HG03159 (cell line): ENCODE measurements around the gene BLM.
A peak's percentile ranks its signal among the peaks of the same experiment; 100 is the strongest.

Experiments
- ATAC-seq: cut with Tn5 transposase; IDR thresholded peaks from one replicate; pipeline ENCODE4 v1.9.1; 2021; ENCODE audit warnings: mild to moderate bottlenecking, moderate library complexity; ENCODE audit not compliant: unreplicated experiment

The BLM gene

DNA sequence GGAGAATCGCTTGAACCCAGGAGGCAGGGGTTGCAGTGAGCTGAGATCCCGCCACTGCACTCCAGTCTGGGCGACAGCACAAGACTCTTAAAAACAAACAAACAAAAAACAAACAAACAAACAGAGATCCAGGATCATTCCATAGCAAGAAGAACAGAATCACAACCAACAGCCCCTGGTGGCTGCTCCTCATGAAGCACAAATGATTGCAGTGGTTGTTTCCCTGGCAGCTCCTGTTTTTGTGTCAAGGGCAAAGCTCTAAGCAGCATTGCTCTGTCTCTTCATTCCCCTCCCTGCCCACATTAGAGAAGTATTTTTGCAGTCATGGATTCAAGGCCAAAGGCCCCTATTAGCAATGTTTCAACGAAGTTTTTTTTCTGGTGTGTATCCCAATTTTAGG is 25.8 kb upstream of the BLM start:
- no peak for ATAC-seq

DNA sequence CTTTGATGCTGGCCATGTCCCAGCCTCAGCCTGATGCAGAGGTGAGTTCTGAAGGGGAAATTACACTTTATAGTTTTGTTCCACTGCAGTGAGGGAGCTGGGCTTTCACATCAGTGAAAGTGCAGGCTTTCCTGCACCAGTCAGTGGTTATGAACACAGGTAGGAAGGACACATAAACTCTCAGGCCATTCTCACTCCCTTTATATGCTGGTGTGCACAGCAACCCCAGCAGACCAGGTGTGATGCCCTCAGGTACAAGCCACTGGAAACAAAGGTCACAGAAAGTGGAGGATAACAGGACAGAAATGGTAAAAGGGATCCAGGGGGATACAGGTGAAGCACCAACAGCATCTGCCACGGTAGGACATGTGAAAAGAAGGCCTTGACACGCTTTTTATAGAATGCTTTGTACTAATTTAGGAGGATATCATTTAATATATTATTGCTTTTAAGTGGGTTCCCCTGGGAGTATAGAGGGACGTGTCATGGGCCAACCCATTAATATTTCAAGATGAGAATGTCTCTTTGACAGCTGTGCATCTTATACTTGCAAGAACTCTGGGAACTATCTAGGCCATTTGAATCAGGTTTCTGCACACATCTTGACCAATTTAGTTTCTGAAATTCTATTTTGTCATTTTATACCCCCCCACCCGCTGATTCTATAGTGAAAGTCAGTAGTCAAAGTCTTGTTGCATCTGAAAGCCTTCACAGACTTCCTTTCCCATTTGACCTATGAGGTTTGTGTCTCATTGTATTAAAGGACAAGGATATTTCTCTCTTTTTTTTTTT is 25.0 kb upstream of the BLM start:
- peak; percentile 69 for ATAC-seq

GRCh38 chr15:90694987-90695386 is 22.2 kb upstream of the BLM start:
- no peak for ATAC-seq

DNA sequence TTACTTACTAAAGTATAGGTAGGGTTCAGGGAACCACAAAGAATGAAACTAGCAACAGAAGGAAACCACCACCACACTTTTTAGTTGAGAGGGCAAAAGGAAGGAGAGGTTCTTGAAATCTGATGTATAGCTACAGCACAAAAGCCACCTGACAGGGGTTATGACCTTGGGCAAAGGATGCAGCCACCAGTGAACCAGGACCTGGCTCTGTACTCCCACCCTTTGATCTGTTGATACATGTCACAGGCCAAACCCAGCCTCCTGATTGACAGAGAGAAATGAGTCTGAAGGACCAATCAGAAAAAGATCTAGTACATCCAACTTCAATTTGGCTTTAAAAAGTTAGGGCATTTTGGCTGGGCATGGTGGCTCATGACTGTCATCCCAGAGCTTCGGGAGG is 20.0 kb upstream of the BLM start:
- no peak for ATAC-seq

- no peak for ATAC-seq
These were observed 18.5 kb upstream of the BLM start for GRCh38 chr15:90698629-90699028.

DNA sequence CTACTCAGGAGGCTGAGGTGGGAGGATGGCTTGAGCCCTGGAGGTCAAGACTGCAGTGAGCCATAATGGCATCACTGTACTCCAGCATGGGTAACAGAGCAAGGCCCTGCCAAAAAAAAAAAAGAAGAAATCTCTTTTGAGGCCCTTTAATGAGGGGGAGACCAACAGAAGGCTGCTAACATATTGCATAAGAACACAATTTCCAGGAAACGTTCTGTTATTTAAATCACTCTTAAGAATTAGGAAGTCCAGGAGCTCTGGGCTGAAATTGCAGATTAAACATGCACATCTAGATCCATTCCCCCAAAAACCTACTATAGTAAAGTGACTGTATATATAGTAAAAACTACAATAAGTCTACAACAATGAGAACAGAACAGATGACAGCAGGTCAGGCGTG is 16.1 kb upstream of the BLM start:
- no peak for ATAC-seq

GRCh38 chr15:90701880-90702630 is 15.1 kb upstream of the BLM start:
- ATAC-seq: no peak

DNA sequence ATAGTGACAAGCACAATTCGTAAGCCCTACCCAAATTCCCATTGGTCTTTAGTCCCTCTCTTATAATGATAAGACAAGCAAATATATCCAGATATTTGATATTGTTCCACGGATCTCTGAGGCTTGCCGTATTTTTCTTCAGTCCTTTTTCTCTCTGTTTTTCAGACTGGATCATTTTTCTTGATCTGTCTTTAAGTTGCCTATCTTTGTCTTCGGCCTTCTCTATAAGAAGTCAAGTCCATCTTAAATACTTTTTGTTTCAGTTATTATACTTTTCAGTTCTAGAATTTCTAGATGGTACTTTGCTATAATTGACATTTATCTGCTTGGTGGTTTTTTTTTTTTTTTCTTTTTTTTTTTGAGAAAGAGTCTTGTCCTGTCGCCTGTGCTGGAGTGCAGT is 13.7 kb upstream of the BLM start:
- ATAC-seq: no peak

DNA sequence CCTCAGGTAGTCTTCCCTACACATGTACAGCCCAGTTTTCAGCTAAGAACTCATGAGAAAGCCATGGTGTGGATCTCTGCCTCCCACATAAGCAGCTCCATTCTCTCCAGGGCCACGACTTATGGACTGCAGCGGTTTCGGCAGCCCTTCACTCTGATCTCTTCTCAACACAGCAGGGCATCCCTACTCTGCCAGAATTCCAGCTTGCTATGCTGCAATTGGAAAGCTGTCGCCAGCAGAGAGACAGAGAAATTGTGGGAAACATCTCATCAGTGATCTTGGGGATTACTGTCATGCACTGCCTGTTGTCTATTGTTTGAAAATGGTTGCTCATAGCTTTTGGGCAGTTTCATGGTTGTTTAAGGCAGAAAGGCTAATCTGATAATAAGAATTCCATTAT is 11.9 kb upstream of the BLM start:
- no peak for ATAC-seq

- ATAC-seq: no peak
These were observed 10.5 kb upstream of the BLM start for GRCh38 chr15:90706394-90707327.

- ATAC-seq: no peak
These were observed 9.7 kb upstream of the BLM start for GRCh38 chr15:90707489-90707888.

DNA sequence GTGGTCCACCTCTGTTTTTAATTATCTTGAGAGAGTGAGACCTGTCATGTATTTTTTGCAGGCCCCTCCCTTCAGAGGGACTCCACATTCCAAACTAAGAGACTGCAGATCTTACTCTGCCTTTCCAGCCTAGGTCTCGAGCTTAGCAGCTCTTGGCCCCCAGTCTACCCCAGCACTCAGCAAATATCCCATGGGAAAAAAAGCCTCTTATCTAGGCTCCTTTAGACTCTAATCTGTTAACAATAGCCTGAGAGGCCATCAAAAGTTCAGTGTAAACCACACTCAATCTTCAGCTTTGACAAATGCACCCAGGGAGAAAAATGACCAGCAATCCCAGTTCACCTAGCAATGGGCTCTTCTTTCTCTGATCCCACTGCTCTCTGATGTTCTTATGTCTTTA is 8.6 kb upstream of the BLM start:
- no peak for ATAC-seq

GRCh38 chr15:90709278-90709677 is 7.9 kb upstream of the BLM start:
- ATAC-seq: no peak

GRCh38 chr15:90710436-90711027 is 6.6 kb upstream of the BLM start:
- ATAC-seq: no peak

DNA sequence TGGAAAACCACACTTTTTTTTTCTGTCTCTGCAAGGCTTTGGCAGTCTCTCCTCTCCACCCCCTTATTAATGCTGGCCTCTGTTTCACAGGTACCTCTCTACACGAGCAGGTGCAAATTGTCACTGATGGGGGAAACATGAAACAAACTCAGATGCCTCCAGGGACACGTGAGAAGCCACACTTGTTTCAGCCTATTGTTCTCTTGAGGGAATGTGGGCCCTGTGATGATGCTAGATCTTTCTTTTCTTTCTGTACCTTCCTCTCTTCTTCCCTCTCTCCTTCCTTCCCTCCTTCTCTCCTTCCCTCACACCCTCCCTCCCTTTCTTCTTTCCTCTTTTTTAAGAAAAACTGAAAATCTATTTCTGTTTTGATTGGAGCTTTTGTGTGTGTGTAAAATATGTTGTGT is 5.7 kb upstream of the BLM start:
- ATAC-seq: no peak

GRCh38 chr15:90711842-90712241 is 5.3 kb upstream of the BLM start:
- ATAC-seq: no peak

DNA sequence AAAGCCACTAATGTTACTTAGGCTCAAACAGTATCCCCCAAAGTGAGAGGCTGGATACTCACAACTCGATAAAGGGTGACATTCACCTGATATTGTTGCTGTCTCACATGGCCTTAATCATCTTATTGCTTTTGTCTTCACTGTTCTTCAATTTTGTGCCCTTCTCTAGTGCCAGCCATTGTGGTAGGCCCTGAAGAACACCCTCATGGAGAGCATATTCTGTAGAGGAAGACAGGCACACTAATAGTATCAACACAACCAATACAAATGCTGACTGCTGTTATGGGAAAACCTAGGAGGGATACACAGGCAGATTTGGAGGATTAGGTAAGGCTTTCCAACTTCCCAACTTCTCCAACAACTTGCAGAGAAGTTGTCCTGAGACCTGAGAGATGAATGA is 4.1 kb upstream of the BLM start:
- no peak for ATAC-seq

GRCh38 chr15:90716317-90716975 is 700 bp upstream of the BLM start:
- no peak for ATAC-seq

- ATAC-seq: no peak
These were observed 1.1 kb downstream of the BLM start for GRCh38 chr15:90718232-90718631.

- no peak for ATAC-seq
These were observed 3.0 kb downstream of the BLM start for GRCh38 chr15:90720131-90720530.
